KOPT-K1 (cell line): ENCODE measurements around the gene IFT20.
"Not testable (repeated sequence)": the region's sequence is repeated elsewhere in the genome, so short reads cannot be mapped to it uniquely, and the experiment has no call there.

Experiments used
- H3K27ac ChIP-seq: fragments of 200-600 bp; sonication (generic); 2 replicates; pipeline ENCODE4 v1.5.1; 2016; ENCODE audit warnings: antibody characterized with exemption, mild to moderate bottlenecking, low read depth, low read length; ENCODE audit not compliant: poor library complexity, severe bottlenecking
- H3K36me3 ChIP-seq: fragments of 200-600 bp; sonication (generic); 2 replicates; pipeline ENCODE4 v1.5.1; 2017; ENCODE audit warnings: antibody characterized with exemption, mild to moderate bottlenecking, low read length, moderate library complexity; ENCODE audit not compliant: insufficient read depth
- H3K9me3 ChIP-seq: fragments of 200-600 bp; sonication (generic); 2 replicates; pipeline ENCODE4 v1.5.1; 2017; ENCODE audit warnings: antibody characterized with exemption, low read length, mild to moderate bottlenecking; ENCODE audit not compliant: insufficient read depth, poor library complexity, severe bottlenecking

The IFT20 gene

DNA sequence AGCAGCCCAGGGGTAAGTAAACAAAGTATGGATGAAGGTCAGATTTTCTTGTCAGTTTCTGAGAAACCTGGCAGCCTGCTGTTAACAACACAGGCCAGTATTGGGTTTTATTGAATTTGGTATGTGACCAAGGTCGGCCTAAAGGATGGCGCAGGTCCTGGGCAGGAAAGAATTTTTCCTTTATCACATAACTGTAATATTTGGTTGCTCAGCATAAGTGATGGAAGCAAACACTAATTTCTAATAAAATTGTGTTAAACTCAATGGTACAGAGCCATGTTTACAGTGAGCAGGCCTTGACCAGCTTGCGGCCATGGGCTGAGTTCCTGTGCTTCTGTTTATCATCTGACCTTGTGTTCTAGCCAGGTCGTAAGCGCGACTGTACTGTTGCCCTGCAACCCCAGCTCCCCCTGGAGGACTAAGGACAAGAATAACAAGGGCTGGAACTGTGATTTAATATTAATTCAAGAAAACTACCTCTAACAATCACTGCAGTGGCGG, 11.5 kb upstream of the IFT20 start:
- H3K27ac ChIP-seq = no peak overlapping the region
- H3K9me3 ChIP-seq = no peaks in the 10 kb centered on the region
- peaks cover 90% of the 10 kb centered on the region for H3K36me3 ChIP-seq

GRCh38 chr17:28346199-28346580, 10.9 kb upstream of the IFT20 start:
- Histone ChIP-seq H3K9me3 (no peaks in the 10 kb centered on the region), H3K36me3 (peaks cover 90% of the 10 kb centered on the region), H3K27ac (no peak overlapping the region)

GRCh38 chr17:28345419-28346198, 10.3 kb upstream of the IFT20 start:
- H3K9me3 ChIP-seq = no peaks in the 10 kb centered on the region
- H3K36me3 ChIP-seq = peaks cover 89% of the 10 kb centered on the region
- H3K27ac ChIP-seq = no peak overlapping the region

GRCh38 chr17:28344435-28344901, 9.2 kb upstream of the IFT20 start:
- Histone ChIP-seq H3K36me3 (peaks cover 77% of the 10 kb centered on the region), H3K9me3 (no peaks in the 10 kb centered on the region), H3K27ac (peak overlapping the region; percentile 51)

GRCh38 chr17:28344011-28344410, 8.7 kb upstream of the IFT20 start:
- Histone ChIP-seq H3K9me3 (no peaks in the 10 kb centered on the region), H3K36me3 (peaks cover 73% of the 10 kb centered on the region), H3K27ac (peak overlapping the region; percentile 51)

DNA sequence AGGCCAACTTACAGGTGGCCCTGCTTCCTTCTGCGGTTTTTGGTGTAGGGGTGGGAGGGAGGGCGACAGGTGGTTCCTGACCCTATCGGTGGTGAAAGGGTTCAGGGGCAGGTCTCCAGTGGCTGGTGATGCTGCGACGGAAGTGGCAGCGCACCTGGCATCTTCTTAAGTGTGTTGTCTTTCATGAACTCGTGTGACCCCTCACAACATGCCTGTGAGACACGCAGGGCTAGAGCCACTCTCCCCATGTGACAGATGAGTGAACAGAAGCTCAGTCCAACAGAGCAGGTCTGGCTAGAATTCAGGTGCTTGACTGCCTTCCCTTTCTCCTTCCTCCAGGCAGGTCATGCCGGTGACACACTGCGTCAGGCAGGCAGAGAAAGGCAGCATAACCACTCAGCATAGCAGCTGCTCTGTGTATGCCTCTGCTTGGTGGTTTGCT, 8.2 kb upstream of the IFT20 start:
- H3K27ac ChIP-seq = peak overlapping the region; percentile 51
- no peaks in the 10 kb centered on the region for H3K9me3 ChIP-seq
- H3K36me3 ChIP-seq = peaks cover 68% of the 10 kb centered on the region

DNA sequence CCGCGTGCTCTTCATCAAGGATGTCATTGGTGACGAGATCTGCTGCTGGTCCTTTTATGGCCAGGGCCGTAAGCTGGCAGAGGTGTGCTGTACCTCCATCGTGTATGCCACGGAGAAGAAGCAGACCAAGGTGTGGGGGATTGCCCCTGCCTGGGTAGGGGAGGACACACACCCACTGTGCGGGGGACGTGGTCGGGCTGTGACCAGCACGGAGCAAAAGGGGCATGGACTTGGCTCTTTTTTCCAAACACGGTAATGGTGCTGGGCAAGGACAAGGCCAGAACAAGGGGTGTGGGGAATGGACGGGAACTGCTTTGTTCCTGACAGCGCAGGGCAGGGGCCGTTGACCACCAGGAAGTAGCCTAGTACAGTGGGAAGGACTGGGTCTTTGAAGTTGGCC, 7.0 kb upstream of the IFT20 start:
- no peaks in the 10 kb centered on the region for H3K9me3 ChIP-seq
- no peak overlapping the region for H3K27ac ChIP-seq
- H3K36me3 ChIP-seq = peaks cover 56% of the 10 kb centered on the region

DNA sequence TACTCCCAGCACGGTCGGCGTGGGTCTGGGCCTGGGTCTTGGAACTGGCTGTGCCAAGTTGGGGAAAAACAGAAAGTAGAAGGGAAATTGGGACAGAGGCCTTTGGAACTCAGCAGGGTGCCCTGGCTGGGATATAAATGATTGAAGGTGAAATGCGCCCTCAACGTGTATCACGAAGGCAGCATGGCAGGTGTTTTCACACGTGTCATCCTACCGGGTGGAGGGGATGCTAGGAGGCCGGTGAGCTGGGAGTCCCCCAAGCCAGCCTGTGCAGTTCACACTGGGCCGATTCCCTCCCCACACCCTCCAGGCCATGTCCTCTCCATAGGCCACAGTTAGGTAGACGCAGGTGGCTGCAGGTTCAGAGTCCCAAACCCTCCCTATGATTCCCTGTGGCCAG, 6.2 kb upstream of the IFT20 start:
- Histone ChIP-seq H3K36me3 (peaks cover 48% of the 10 kb centered on the region), H3K27ac (no peak overlapping the region), H3K9me3 (no peaks in the 10 kb centered on the region)

GRCh38 chr17:28340374-28340773, 5.1 kb upstream of the IFT20 start:
- H3K9me3 ChIP-seq = no peaks in the 10 kb centered on the region
- H3K27ac ChIP-seq = no peak overlapping the region
- H3K36me3 ChIP-seq = peaks cover 36% of the 10 kb centered on the region

GRCh38 chr17:28339431-28339830, 4.2 kb upstream of the IFT20 start:
- Histone ChIP-seq H3K36me3 (peaks cover 27% of the 10 kb centered on the region), H3K27ac (no peak overlapping the region), H3K9me3 (no peaks in the 10 kb centered on the region)

DNA sequence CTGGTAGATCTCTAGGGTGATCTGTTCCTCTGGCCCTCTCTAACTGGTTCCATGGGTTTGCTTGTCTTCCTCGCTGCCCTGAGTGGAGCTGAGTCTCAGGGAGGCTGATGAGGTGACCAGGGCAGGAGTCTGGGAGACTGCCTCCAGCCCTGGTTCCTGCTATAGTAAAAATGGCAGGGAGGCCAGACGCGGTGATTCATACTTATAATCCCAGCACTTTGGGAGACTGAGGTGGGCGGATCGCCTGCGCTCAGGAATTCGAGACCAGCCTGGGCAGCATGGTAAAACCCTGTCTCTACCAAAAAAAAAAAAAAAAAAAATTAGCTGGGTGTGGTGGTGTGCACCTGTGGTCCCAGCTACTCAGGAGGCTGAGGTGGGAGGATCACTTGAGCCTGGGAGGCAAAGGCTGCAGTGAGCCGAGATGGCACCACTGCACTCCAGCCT, 3.5 kb upstream of the IFT20 start:
- H3K36me3 ChIP-seq = peaks cover 22% of the 10 kb centered on the region
- H3K9me3 ChIP-seq, H3K27ac ChIP-seq: not testable (repeated sequence)

GRCh38 chr17:28338056-28338768, 2.9 kb upstream of the IFT20 start:
- no peak overlapping the region for H3K27ac ChIP-seq
- H3K9me3 ChIP-seq = no peaks in the 10 kb centered on the region
- peaks cover 22% of the 10 kb centered on the region for H3K36me3 ChIP-seq

DNA sequence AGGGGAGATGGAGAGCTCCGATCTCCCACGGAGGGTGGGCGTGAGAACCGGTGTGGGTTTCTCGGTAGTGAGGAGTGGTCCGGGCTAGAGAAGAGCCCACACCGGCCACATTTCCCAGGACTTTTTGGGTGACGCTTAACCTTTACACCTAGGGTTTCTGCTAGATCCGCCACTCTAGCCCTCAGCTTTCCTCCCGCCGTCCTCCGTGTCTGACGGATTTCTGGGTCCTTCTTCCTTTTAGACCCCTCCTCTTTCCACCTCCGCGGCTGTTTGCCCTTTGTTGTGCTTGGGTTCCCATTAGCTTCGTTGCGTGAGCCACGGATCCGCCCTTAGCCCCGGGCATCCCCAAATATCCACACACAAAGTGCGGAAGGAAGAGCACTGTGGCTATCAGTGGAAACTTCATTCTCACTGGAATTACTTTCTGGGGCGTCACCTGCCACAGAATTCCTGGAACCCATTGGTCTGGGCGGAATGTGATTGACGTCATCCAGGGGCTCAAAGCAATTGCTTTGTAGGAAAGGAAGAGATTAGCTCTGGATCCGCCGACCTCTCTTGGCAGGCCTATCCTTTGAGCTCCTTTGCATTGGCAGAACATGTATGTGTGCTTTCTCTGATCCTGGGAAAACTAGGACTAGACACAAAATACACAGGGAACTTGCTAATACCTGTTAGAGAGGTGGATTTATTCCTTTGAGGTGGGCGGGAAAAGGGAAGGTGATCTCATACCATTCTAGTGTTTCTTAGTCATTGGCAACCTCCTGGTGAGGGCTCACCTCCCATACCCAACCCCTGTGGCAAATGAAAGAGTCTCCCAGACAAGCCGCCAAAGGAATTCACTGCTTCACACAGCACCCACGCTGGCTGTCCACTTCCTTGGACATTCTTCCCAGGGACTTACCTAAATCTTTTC, 943 bp upstream of the IFT20 start:
- Histone ChIP-seq H3K27ac (peak overlapping the region; percentile 57), H3K36me3 (peaks cover 10% of the 10 kb centered on the region), H3K9me3 (no peaks in the 10 kb centered on the region)

GRCh38 chr17:28334666-28335200, 539 bp downstream of the IFT20 start:
- Histone ChIP-seq H3K27ac (peak overlapping the region; percentile 30), H3K36me3 (peaks cover 16% of the 10 kb centered on the region; the same call in 1 of the 2 replicates), H3K9me3 (no peaks in the 10 kb centered on the region)
